Right ventricle myocardium superior (tissue), 1 donor: ENCODE results near the gene CTBP1. TPM values are rescaled to one million over a fixed set of nuclear protein-coding genes. Genes with fewer than 3 reads are reported as not detected.

Experiments used
- ATAC-seq: fragments of 200-7000 bp; cut with Tn5 transposase; one replicate; pipeline ENCODE4 v1.9.1; 2020; ENCODE audit warnings: mild to moderate bottlenecking; ENCODE audit not compliant: poor library complexity
- DNase-seq: peaks from one replicate; pipeline ENCODE4 v3.0.0-alpha.2; 2020
- intact Hi-C: fragments of 100-400 bp; cut with DNase I; formaldehyde crosslinking; loops from one replicate; pipeline ENCODE4 v1.11.2; 2022
- total RNA-seq: library from RNA; stranded (reverse); fragmentation: NEBNext Ultra II Directional; extraction: Animal tissue kit (Norgen Biotek cat#: 25700); gene quantifications from one replicate; pipeline ENCODE4 v1.2.1, GENCODE V29; 2021
- donor health status: DM: no; HTN: yes; CAD: no; lungs with severe emphysema.

CTBP1 gene
- total RNA-seq, 1 donor from 2014 or later: 133 TPM

DNA sequence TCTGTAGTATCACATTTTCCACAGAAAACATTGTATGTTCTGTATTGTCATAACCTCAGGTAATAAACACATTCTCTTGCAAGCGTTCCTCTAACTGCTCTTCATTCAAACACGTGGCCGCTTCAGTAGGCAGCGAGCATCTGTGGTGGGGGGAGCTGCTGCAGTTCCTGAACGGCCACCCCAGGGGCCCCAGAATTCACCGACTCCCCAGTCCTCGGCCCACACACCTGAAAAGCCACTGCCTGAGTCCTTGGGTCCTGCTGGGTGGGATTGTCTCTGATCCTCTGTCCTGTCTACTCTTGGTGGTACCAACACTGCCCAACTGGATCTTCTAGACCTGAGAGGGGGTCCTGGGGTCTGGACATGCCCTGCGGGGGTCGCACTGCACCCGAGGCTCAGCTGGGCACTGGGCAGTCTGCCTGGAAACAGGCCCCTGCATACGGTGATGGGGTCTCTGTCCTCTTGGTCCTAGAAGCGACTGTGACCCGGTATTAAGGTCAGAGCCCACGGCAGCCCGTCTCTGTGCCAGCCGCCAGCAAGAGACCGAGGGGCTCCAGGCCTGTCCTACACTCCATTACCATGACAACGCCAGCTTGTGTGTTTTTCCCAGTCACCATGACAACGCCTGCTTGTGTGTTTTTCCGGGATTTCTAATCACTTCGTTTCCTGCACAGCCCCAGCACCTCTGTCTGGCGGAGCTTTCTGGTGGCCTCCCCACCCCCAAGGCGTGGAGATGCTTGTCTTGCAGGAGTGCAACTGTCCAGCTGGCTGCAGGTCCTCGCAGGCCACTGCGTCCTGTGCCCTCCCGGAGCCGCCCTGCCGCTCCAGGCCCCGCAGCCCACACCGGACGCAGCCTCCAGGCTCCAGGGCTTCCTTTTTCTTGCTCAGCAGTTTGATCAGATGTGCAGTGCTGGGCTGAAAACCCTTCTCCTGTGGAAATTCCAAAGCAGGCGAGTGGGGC lies 16.0 kb downstream of the CTBP1 start:
- intact Hi-C loops: no loop called here

DNA sequence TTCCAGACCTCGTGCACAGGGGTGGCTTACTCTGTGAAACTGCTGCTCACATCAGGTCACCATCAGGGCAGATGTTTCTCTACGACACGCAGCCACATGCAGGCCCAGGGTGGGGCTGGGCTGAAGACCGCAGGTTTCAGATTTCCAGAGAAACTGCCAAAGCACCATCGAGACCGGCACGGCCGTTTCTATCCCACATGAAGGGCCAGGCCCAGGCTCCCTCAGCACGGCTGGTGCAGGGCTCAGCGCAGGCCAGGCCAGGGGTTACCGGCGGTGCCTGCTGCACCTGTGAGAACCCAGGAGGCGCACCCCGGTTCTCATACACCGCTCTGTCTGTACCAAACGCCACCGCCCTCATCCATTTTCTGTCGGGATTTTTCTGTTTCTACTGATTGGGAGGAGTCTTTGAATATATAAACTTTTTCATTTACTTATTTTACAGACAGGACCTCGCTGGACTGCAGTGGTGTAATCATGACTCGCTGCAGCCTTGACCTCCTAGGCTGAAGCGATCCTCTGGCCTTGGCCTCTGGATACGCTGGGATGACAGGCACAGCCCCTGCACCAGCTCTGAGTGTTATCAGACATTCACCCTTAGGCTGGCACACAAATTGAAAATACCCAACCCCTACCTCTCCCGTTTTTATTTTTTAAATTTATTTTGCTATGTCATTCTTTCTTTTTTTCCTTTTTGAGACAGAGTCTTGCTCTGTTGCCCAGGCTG lies 17.1 kb downstream of the CTBP1 start:
- intact Hi-C loops: no loop called here
- ATAC-seq: no peak
- peak; percentile 36 for DNase-seq

More for the DNA sequence above, 16.0 kb downstream of the CTBP1 start:
- ATAC-seq (peak; percentile 42), DNase-seq (peak; percentile 64)

DNA sequence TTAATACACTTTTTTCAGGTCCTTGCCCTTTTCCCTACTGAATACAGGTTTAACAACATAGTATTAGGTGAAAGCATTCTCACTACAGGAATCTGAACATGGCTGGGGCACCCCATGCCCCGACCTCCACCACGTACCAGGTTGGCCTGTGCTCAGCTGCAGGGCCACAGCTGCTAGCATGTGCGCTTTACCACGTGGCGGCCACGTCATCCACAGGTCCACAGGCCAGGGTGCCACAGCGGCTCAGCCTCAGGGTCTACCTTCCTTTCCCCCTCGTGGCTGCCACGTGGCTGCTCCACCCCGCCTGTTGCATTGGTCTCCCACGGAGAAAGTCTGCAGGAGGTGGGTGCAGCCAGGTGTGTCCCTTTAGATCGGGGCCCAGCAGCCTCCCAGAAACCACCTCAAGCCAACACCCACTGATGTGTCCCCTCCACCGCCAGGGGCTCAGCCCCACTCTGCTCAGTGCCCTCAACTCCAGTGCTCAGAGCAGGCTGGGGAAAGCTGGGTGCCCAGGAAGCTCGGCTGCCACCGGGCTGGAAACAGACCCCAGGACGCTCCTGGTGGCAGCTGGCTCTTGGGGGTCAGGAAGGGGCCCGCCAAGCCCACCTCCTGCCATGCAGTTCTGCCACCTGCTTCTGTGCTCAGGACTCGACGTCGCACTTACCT lies 17.8 kb downstream of the CTBP1 start:
- DNase-seq (no peak), ATAC-seq (no peak)
- intact Hi-C loops: no loop called here

DNA sequence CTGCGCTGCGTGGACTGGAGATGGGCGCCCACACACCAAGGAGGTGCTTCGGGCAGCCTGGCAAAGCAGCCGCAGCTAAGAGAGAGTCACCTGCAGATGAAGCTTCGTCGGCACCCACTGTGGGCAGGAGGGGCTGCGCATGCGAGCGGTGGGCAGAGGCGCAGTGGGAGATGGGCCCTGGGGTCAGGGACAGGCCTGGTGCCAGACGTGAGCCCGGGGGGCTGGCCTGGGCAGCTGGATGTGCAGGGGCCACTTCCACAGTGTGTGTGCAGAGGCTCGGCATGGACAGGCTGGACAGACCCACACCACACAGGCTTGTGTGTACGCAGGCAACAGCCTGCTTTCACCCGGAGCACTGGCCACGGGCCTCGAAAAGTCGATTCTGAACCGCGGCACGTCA lies 18.6 kb downstream of the CTBP1 start:
- ATAC-seq: no peak
- DNase-seq: no peak
- intact Hi-C loops: no loop called here

DNA sequence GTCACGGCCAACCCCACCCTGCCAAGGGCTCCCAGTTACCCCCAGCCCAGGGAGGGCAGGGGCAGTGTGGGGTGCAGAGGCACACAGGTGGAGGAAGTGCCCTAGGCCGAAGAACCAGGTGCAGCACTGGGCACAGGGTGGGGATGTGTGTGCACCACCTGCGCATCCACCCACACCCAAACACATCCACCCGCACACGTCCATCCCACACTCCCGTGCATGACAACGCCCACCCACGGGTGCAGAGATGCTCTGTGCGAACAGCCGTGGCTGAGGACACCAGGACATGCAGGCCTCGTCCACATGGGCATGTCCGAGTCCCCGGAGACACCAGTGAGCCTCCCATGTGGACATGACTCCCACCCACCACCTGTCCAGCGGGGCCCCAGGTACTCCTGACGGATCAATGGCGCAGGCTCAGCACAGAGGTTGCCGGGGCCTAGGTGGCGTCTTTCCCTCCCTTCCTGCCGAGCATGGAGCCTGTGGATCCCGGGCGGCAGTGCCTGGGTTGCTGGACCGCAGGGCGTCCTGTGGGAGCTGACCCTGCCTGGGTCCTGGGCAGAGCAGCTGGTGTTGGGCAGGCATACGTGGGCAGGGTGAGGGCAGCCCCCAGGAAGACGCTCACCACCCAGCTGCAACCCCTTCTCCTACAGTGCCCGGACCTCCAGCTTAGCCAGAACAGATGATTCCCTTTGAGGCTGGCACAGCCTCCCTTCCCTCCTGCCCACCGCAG lies 19.6 kb downstream of the CTBP1 start:
- no peak for ATAC-seq
- no peak for DNase-seq
- intact Hi-C loops: no loop called here

DNA sequence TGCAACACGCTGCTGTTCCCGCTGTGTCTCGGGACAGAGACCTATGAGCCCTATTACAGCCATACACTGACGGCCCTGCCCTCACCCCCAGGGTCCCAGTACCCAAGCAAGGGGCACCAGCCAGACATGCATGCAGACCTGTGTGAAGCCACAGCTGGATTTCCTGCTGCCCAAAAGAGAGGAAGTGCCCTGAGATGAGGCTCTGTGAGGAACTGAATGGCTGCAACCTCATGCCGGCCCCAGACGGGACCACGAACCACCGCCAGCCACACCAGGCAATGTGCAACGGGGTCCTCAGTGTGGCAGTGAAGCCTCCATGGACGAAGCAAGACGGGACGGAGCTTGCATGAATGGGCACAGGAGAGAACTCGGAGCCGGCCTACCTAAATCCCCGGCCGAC lies 21.1 kb downstream of the CTBP1 start:
- no peak for DNase-seq
- ATAC-seq: no peak
- intact Hi-C loops: no loop called here

DNA sequence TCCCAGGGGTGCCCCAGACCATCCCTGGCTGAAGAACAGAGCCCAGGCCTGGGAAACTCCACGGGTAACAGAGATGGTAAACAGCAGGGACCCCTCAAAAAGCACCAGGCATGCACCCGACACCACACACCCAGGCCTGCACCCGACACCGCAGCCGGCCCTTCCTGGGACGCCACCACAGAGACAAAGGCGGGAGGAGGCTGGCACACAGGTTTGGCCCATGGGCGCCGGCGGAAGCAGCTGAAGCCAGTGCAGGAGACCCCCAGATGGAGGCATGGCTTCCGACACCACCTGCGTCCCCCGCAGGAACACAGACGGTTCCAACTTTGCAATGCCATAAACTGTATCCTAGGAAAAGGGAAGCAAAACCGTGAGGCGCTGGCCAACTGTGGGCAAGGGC lies 22.3 kb downstream of the CTBP1 start:
- ATAC-seq: no peak
- no peak for DNase-seq
- intact Hi-C loops: no loop called here

DNA sequence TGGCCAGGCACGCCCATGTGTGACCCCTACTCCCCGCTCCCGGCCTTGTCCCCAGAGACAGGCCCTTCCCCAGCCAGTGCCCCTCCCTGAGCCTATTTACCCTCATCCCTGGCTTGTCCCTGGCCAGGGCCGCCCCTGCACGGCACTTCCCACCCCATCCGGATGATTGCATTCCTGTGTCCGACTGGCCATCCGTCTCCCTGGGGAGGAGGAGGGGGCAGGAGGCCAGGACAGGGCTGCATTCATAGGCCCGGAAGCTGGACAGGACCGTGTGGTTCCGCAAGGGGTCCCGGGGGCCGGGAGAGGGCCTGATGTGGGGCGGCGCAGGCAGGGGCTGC lies 22.8 kb downstream of the CTBP1 start:
- DNase-seq (peak; percentile 86), ATAC-seq (peak; percentile 66)
- intact Hi-C loops: no loop called here

DNA sequence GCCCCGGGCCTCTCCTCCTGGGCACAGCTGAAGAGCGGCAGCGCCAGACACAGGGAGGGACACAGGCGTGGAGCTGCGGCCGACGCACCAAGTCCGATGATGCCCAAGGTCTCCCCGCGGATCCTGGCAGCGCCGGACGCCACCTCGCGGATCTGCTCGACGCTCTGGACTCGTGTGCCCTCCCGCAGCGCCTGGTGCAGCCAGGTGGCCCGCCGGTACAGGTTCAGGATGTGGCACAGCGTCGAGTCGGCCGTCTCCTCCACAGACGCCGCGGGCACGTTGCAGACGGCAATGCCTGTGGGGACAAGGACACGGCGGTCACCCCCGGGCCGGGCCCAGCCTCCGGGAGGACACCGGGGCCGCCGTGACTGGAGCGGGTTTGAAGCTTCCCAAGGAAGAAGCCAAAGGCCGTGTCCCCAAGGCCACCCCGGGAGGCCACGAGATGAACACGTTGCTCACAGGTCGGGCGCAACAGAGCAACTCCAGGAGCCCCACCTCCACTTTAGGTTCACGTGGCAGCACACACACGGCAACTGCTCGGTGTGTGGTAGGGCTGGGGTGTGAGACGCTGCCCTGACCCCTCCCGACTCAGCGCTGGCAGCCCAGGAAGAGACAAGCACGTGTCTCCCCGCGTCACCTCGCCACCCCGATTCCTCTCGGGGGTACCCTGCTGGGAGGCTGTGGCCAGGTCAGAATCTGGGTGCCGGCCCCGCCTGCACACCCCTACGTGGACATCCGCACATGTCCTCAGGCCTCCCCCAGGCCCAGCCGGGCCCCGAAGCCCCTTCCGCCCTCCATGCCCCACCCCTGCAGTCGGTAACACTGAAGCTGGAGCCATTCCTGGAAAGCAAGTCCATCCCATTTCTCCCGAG lies 23.4 kb downstream of the CTBP1 start:
- ATAC-seq (peak; percentile 3), DNase-seq (no peak)
- intact Hi-C loops: no loop called here

DNA sequence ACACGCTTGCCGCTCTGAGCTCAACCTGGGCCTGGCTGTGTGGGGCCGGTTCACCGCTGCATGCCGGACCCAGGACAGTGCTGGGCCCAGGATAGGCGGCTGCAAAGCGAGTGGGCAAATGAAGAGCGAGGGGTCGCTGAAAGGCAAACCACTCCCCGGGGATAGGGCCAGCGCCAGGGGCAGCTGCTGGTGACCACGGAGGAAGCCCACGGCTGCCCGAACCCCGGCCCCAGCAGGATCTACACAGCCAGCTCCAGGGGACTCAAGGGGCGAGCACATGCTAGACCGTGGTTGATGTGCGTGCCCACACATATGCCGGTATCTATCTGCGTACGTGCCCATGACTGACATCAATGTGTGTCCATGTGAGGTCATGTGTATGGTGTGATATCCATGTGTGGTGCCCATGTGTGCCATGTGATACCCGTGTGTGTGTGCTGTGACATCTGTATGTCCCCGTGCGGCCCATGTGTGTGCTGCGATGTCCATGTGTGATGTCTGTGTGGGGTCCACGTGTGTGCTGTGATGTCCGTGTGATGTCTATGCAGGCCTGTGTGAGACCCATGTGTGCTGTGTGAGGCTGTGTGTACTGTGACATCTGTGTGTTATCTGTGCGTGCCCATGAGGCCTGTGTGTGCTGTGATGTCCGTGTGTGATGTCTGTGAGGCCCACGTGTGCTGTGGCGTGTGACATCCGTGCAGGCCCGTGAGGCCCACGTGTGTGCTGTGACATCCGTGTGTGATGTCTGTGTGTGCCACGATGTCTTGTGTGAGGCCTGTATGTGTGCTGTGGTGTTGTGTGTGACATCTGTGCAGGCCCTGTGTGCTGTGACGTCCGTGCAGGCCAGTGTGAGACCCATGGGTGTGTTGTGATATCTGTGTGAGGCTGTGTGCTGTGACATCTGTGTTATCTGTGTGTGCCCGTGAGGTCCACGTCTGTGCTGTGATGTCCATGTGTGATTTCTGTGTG lies 24.8 kb downstream of the CTBP1 start:
- no peak for DNase-seq
- intact Hi-C loops: no loop called here

DNA sequence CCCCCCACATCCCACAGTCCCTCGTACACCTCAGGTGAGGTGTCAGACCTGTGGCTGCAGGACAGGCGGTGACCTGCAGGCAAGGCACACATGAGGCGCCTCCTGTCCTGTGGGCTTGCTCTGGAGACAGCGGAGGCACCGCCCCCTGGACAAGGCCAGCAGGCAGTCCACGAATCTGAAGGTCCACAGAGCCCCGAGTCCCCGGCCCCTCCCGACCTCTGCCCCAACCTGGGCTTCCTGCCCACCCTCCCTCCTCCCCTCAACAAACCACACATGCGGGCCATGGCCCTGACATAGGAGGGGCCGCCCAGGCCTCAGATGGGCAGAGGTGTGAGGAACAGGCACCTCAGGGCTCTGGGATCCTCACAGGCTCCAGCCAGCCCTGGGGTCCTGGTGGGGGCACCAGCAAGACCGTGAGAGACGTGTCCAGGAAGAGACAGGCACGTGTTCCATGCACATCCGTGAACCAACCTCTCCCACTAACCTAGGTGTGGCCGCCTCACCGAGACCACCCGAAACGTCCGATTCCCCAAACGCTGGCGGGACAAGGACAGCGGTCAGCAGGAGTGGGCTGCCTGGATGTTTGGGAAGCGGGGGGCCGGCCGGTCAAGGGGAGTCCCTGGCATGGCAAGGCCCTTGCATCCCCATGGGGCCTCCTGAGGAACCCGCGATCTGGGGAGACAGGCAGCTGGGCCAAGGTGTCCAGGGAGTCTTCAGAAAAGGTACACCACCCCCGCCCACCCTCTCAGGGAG lies 25.8 kb downstream of the CTBP1 start:
- DNase-seq (no peak), ATAC-seq (no peak)
- intact Hi-C loops: no loop called here

More for the DNA sequence above, 24.8 kb downstream of the CTBP1 start:
- ATAC-seq: no peak

DNA sequence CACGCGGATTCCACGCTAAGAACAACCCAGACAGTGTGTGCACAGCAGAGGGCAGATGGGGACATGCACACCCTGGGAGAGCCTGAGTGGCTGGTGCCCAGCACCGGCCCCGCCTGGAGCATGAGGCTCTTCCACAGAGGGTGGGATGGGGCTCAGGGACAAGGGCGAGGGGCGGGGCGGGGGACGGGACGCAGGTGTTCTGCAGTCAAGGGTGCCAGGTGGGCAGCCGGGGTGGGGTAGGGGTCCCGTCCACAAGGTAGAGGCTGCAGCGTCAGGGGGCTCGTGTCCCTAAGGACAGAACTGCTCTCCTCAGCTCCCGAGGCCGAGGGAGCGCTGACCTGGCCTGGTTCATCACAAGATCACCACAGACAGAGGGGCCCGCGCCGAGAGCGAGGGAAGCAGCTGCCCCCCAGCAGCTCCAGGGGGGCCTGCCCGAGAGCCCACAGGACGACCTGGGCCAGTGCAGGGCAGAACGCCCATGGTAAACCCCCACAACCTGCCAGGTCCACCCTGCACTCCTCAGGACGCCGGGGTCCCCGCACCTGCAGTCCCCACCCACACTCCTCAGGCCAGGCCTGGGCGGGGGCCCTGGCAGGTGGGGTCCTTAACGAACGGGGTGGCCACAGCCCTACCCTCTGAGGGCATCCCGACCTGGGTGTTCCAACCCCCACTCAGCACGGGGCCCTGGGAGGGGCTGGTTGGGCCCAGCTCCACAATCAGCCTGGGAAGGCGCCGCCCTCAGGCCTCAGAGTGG lies 26.7 kb downstream of the CTBP1 start:
- no peak for DNase-seq
- ATAC-seq: no peak
- intact Hi-C loops: no loop called here

DNA sequence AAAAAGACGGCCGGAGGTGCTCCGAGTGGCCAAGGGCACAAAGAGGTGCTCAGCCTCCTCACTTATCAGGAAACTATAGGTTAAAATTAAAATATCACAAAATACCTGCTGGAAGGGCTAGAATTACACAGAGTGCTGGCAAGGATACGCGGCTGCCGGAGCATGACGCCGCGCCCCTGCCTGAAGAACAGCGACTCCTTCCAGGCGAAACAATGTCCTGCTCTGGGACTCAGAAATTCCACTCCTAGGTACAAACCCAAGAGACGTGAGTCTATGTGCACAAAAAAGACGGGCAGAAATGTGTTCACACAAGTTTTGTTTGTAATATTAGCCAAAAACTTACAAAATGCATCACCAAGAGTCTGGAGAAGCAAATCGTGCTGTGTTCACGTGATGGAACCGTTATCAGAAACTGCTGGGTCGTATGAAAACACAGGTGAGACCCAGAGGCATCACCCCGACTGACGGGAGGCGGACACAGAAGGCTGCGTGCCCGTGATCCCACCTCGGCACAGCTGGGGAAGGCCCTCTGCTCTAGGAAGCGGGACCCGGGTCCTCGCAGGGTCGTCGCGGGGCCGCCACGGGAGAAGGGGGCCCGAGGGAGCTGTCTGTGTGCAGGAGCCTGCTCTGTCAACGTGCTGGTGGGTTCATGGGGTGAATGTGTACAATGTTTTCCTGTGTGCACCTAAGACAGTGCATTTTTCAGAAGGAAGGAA lies 27.6 kb downstream of the CTBP1 start:
- intact Hi-C loops: no loop called here
- DNase-seq (no peak), ATAC-seq (no peak)

DNA sequence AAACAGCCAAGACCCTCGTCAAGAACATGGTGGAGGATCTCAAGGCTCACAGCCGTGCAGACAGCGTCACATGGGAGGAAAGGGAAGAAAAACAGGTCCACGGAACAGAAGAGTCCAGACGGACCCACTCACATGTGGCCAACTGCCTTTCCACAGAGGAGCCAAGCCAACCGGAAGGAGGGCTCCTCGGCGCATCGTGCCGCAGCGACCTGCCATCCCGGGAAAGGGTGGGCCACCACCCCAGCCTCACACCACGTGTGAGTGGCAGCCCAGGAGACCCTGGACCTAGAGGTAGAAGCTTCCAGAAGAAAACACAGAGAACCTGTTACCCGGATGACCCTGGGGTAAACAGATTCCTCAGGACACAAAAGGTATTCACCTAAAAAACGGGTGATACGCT lies 28.4 kb downstream of the CTBP1 start:
- DNase-seq (no peak), ATAC-seq (no peak)
- intact Hi-C loops: no loop called here

DNA sequence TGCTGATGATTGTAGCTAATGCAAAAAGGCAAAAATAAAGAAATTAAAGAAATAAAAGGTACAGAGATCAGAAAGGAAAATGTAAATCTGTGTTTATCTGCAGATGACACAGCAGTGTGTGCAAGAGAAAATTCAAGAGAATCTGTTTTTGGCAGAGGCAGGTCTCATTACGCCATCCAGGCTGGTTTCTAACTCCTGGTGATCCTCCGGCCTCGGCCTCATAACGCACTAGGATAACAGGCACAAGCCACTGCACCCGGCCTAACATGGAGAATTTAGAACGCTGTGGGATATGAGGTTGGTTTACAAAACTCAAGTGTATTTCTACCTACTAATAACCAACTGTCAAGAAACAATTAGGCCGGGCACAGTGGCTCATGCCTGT lies 29.4 kb downstream of the CTBP1 start:
- intact Hi-C loops: no loop called here
- DNase-seq: no peak
- ATAC-seq: no peak
